Trophoblast cell (in vitro differentiated cells and primary cell): Measurements from ENCODE around the gene ART4.
A peak's percentile ranks its signal among the peaks of the same experiment; 100 is the strongest.

Experiments
- DNase-seq, 2 donors: peaks; one replicate each; pipeline ENCODE4 v3.0.0-alpha.2; 2016
- H2AFZ ChIP-seq: 2 replicates; pipeline ENCODE4 v1.6.1; 2013; ENCODE audit warnings: low read length, moderate library complexity, mild to moderate bottlenecking; ENCODE audit not compliant: insufficient read depth, poor library complexity
- H2AK5ac ChIP-seq: 2 replicates; pipeline ENCODE4 v1.6.1; 2013; ENCODE audit warnings: mild to moderate bottlenecking, low read length
- H2BK120ac ChIP-seq: 2 replicates; pipeline ENCODE4 v1.6.1; 2013; ENCODE audit warnings: low read length, mild to moderate bottlenecking, moderate library complexity; ENCODE audit not compliant: insufficient read depth, poor library complexity
- H2BK12ac ChIP-seq: 2 replicates; pipeline ENCODE4 v1.6.1; 2013; ENCODE audit warnings: mild to moderate bottlenecking, low read length, moderate library complexity
- H2BK5ac ChIP-seq: 2 replicates; pipeline ENCODE4 v1.6.1; 2013; ENCODE audit warnings: low read length, low read depth, moderate library complexity, mild to moderate bottlenecking; ENCODE audit not compliant: poor library complexity
- H3K14ac ChIP-seq: 2 replicates; pipeline ENCODE4 v1.6.1; 2013; ENCODE audit warnings: mild to moderate bottlenecking, low read length
- H3K18ac ChIP-seq: 2 replicates; pipeline ENCODE4 v1.6.1; 2013; ENCODE audit warnings: mild to moderate bottlenecking, low read length
- H3K23ac ChIP-seq: 2 replicates; pipeline ENCODE4 v1.6.1; 2013; ENCODE audit warnings: low read length
- H3K27ac ChIP-seq: 2 replicates; pipeline ENCODE4 v1.5.1; 2013; ENCODE audit warnings: low read depth, mild to moderate bottlenecking, inconsistent platforms, low read length, moderate library complexity
- H3K27me3 ChIP-seq: 2 replicates; pipeline ENCODE4 v1.6.1; 2013; ENCODE audit warnings: inconsistent platforms, mild to moderate bottlenecking, low read length, moderate library complexity; ENCODE audit not compliant: insufficient read depth
- H3K36me3 ChIP-seq, 2 experiments: 1 replicate in 1 of 2; 2 replicates in 1 of 2; pipeline ENCODE4 v1.6.1; 2013; ENCODE audit warnings: low read length in 2 of 2, mild to moderate bottlenecking in 2 of 2, moderate library complexity in 1 of 2; ENCODE audit not compliant: insufficient read depth in 2 of 2, control insufficient read depth in 1 of 2
- H3K4ac ChIP-seq: 2 replicates; pipeline ENCODE4 v1.6.1; 2013; ENCODE audit warnings: low read depth, mild to moderate bottlenecking, low read length, moderate library complexity
- H3K4me1 ChIP-seq, 2 experiments: 1 replicate in 1 of 2; 2 replicates in 1 of 2; pipeline ENCODE4 v1.6.1; 2013; ENCODE audit warnings: low read length in 2 of 2, mild to moderate bottlenecking in 2 of 2, moderate library complexity in 1 of 2; ENCODE audit not compliant: insufficient read depth in 2 of 2, control insufficient read depth in 1 of 2
- H3K4me2 ChIP-seq: 2 replicates; pipeline ENCODE4 v1.6.1; 2013; ENCODE audit warnings: inconsistent platforms, mild to moderate bottlenecking, low read length, moderate library complexity
- H3K4me3 ChIP-seq: 2 replicates; pipeline ENCODE4 v1.5.1; 2013; ENCODE audit warnings: mild to moderate bottlenecking, low read depth, low read length, inconsistent platforms
- H3K79me1 ChIP-seq: one replicate; pipeline ENCODE4 v1.6.1; 2013; ENCODE audit warnings: low read length
- H3K79me2 ChIP-seq: 2 replicates; pipeline ENCODE4 v1.6.1; 2013; ENCODE audit warnings: low read length, mild to moderate bottlenecking; ENCODE audit not compliant: control insufficient read depth, insufficient read depth, poor library complexity
- H3K9ac ChIP-seq: 2 replicates; pipeline ENCODE4 v1.6.1; 2013; ENCODE audit warnings: mild to moderate bottlenecking, low read length
- H3K9me3 ChIP-seq: 2 replicates; pipeline ENCODE4 v1.6.1; 2013; ENCODE audit warnings: low read depth, mild to moderate bottlenecking, control low read depth, inconsistent platforms, low read length; ENCODE audit not compliant: insufficient read depth
- H4K12ac ChIP-seq: 2 replicates; pipeline ENCODE4 v1.6.1; 2013; ENCODE audit warnings: low read depth, mild to moderate bottlenecking, low read length, moderate library complexity
- H4K8ac ChIP-seq: 2 replicates; pipeline ENCODE4 v1.6.1; 2013; ENCODE audit warnings: low read depth, mild to moderate bottlenecking, low read length, moderate library complexity
- H4K91ac ChIP-seq: one replicate; pipeline ENCODE4 v1.6.1; 2013; ENCODE audit warnings: low read depth, mild to moderate bottlenecking, low read length, moderate library complexity
- WGBS: extraction: QIAGEN DNeasy Blood & Tissue Kit; methylation state at CpG from one replicate; pipeline ENCODE4 v1.1.7; 2013; ENCODE audit warnings: missing lambda C conversion rate; ENCODE audit not compliant: insufficient read length, insufficient coverage; ENCODE audit errors: extremely low coverage; 5-methylcytosine and 5-hydroxymethylcytosine counted together

The ART4 gene

GRCh38 chr12:14885718-14886221, 42.4 kb upstream of the ART4 start, which contains the start of gene MGP:
Gene MGP, minus strand, starts transcription at chr12:14885854. Its CDS starts 63 bp downstream, at chr12:14885791.
- no peak within 1 kb of the TSS for H3K23ac ChIP-seq
- H3K79me1 ChIP-seq, result no peaks in the 10 kb centered on the region
- H2AK5ac ChIP-seq, result no peak within 1 kb of the TSS
- no peak within 1 kb of the TSS for H3K14ac ChIP-seq
- H4K91ac ChIP-seq, result no peak within 1 kb of the TSS
- H3K4me1 ChIP-seq, result peaks cover 0 to 2% of the 10 kb centered on the region in 2 experiments
- H3K4me3 ChIP-seq, result no peak within 1 kb of the TSS
- H3K36me3 ChIP-seq, result no peaks in the 10 kb centered on the region
- H3K4ac ChIP-seq, result no peak within 1 kb of the TSS
- H3K79me2 ChIP-seq, result no peaks in the 10 kb centered on the region
- no peak within 1 kb of the TSS for H4K12ac ChIP-seq
- no peak for DNase-seq
- no peak within 1 kb of the TSS for H3K18ac ChIP-seq
- no CpG with 5 or more reads among the region's 6 CpGs for WGBS
- no peak within 1 kb of the TSS for H3K4me2 ChIP-seq
- no peak within 1 kb of the TSS for H4K8ac ChIP-seq
- no peak within 1 kb of the TSS for H3K9ac ChIP-seq
- no peak within 1 kb of the TSS for H2AFZ ChIP-seq
- no peak within 1 kb of the TSS for H3K27ac ChIP-seq
- H2BK120ac ChIP-seq, result peak within 1 kb of the TSS; percentile 31
- H2BK5ac ChIP-seq, result peak within 1 kb of the TSS; percentile 49
- no peaks in the 10 kb centered on the region for H3K27me3 ChIP-seq
- H2BK12ac ChIP-seq, result peak within 1 kb of the TSS; percentile 58
- H3K9me3 ChIP-seq, result no peaks in the 10 kb centered on the region

DNA sequence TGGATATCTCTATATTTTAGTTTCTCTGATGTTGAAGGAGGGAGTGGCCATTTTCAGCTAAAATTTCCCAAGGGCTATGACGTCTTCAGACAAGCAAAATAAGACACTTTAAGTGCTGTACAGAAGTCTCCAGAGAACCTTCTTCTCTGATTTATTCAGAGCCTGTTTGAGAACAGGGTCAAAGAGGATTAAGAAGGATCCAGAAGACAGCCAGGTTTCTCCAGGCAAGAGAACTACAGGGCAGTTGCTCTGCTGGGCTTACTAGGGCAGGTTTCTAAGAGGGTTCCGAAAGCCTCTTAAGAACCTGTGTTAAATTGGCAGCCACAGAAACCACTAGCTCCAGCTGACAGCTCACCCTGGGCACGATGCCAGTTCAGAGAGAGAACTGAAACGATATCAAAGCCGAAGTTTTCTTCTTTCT, 41.1 kb upstream of the ART4 start:
- no peak overlapping the region for H3K4me2 ChIP-seq

DNA sequence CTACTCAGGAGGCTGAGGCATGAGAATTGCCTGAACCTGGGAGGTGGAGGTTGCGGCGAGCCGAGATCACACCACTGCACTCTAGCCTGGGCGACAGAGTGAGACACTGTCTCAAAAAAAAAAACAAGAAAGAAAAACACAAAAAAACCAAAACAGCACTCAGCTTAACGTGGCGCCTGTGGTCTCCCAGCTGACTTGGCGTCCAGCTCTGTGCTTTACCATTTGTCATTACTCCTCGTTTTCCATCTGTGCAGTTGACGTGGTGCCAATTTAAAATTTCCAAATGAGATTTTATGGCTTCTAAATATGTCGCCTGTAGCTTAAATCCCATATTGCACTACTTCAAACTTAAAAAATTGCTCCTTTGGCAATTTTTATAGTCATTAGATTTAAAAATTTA, 40.4 kb upstream of the ART4 start:
- Histone ChIP-seq H4K91ac (no peak overlapping the region), H3K23ac (no peak overlapping the region), H2AFZ (no peak overlapping the region), H4K8ac (peak overlapping the region; percentile 28), H3K9ac (no peak overlapping the region), H3K27me3 (no peaks in the 10 kb centered on the region), H3K18ac (no peak overlapping the region), H3K4me1 (peaks cover 0 to 2% of the 10 kb centered on the region in 2 experiments), H3K36me3 (no peaks in the 10 kb centered on the region), H3K9me3 (no peaks in the 10 kb centered on the region), H2BK5ac (no peak overlapping the region), H2AK5ac (no peak overlapping the region), H3K14ac (no peak overlapping the region), H2BK12ac (no peak overlapping the region), H4K12ac (no peak overlapping the region), H3K79me1 (no peaks in the 10 kb centered on the region), H3K4ac (no peak overlapping the region), H3K4me3 (no peak overlapping the region), H3K4me2 (no peak overlapping the region), H2BK120ac (no peak overlapping the region), H3K79me2 (no peaks in the 10 kb centered on the region), H3K27ac (no peak overlapping the region)
- DNase-seq, result no peak
- no CpG with 5 or more reads among the region's 10 CpGs for WGBS

More for the DNA sequence above, 41.1 kb upstream of the ART4 start:
- Histone ChIP-seq H3K23ac (no peak overlapping the region), H3K9ac (no peak overlapping the region), H3K4me1 (peaks cover 0 to 2% of the 10 kb centered on the region in 2 experiments), H2BK12ac (peak overlapping the region; percentile 58), H3K27me3 (no peaks in the 10 kb centered on the region), H3K79me2 (no peaks in the 10 kb centered on the region), H2BK5ac (peak overlapping the region; percentile 49), H3K9me3 (no peaks in the 10 kb centered on the region), H3K27ac (no peak overlapping the region), H3K4ac (no peak overlapping the region), H4K8ac (no peak overlapping the region), H3K36me3 (no peaks in the 10 kb centered on the region), H4K12ac (no peak overlapping the region), H3K4me3 (no peak overlapping the region), H3K14ac (no peak overlapping the region), H4K91ac (no peak overlapping the region), H3K79me1 (no peaks in the 10 kb centered on the region), H2BK120ac (peak overlapping the region; percentile 31), H2AFZ (no peak overlapping the region), H2AK5ac (no peak overlapping the region), H3K18ac (no peak overlapping the region)
- DNase-seq, result peak in 1 of 2 donors; percentile 21
- WGBS, result no CpG with 5 or more reads among the region's 5 CpGs

- H4K91ac ChIP-seq, result no peak overlapping the region
- no peaks in the 10 kb centered on the region for H3K79me2 ChIP-seq
- no peaks in the 10 kb centered on the region for H3K9me3 ChIP-seq
- no peaks in the 10 kb centered on the region for H3K27me3 ChIP-seq
- H3K79me1 ChIP-seq, result no peaks in the 10 kb centered on the region
- no peak overlapping the region for H3K4me2 ChIP-seq
- no peak overlapping the region for H3K9ac ChIP-seq
- H2BK5ac ChIP-seq, result no peak overlapping the region
- no peak overlapping the region for H3K4ac ChIP-seq
- no CpG with 5 or more reads among the region's 6 CpGs for WGBS
- no peak overlapping the region for H3K4me3 ChIP-seq
- no peak overlapping the region for H3K18ac ChIP-seq
- H4K8ac ChIP-seq, result no peak overlapping the region
- H3K23ac ChIP-seq, result no peak overlapping the region
- no peak overlapping the region for H2AFZ ChIP-seq
- no peak overlapping the region for H2BK12ac ChIP-seq
- no peak overlapping the region for H4K12ac ChIP-seq
- H2BK120ac ChIP-seq, result no peak overlapping the region
- DNase-seq, result no peak
- H3K4me1 ChIP-seq, result no peaks in the 10 kb centered on the region
- no peaks in the 10 kb centered on the region for H3K36me3 ChIP-seq
- H2AK5ac ChIP-seq, result no peak overlapping the region
- no peak overlapping the region for H3K27ac ChIP-seq
- no peak overlapping the region for H3K14ac ChIP-seq
These were observed 37.6 kb upstream of the ART4 start for GRCh38 chr12:14880890-14881453.
